HUES6 (cell line): ENCODE data around the gene CELSR2.

ENCODE experiments used
- H3K27ac ChIP-seq: 2 replicates; pipeline ENCODE4 v1.7.0; 2013; ENCODE audit warnings: low read depth, mild to moderate bottlenecking, low read length, inconsistent platforms
- H3K27me3 ChIP-seq: 2 replicates; pipeline ENCODE4 v1.6.1; 2013; ENCODE audit warnings: low read length; ENCODE audit not compliant: control insufficient read depth, insufficient read depth
- H3K36me3 ChIP-seq: 2 replicates; pipeline ENCODE4 v1.6.1; 2013; ENCODE audit warnings: low read length; ENCODE audit not compliant: control insufficient read depth, insufficient read depth
- H3K4me1 ChIP-seq: 2 replicates; pipeline ENCODE4 v1.6.1; 2013; ENCODE audit warnings: low read length; ENCODE audit not compliant: control insufficient read depth, insufficient read depth
- H3K4me3 ChIP-seq: 2 replicates; pipeline ENCODE4 v1.5.1; 2013; ENCODE audit warnings: low read depth, low read length
- H3K9ac ChIP-seq: one replicate; pipeline ENCODE4 v1.6.1; 2013; ENCODE audit warnings: mild to moderate bottlenecking, low read length
- H3K9me3 ChIP-seq: 2 replicates; pipeline ENCODE4 v1.6.1; 2013; ENCODE audit warnings: low read depth, low read length; ENCODE audit not compliant: control insufficient read depth, insufficient read depth

The CELSR2 gene

DNA sequence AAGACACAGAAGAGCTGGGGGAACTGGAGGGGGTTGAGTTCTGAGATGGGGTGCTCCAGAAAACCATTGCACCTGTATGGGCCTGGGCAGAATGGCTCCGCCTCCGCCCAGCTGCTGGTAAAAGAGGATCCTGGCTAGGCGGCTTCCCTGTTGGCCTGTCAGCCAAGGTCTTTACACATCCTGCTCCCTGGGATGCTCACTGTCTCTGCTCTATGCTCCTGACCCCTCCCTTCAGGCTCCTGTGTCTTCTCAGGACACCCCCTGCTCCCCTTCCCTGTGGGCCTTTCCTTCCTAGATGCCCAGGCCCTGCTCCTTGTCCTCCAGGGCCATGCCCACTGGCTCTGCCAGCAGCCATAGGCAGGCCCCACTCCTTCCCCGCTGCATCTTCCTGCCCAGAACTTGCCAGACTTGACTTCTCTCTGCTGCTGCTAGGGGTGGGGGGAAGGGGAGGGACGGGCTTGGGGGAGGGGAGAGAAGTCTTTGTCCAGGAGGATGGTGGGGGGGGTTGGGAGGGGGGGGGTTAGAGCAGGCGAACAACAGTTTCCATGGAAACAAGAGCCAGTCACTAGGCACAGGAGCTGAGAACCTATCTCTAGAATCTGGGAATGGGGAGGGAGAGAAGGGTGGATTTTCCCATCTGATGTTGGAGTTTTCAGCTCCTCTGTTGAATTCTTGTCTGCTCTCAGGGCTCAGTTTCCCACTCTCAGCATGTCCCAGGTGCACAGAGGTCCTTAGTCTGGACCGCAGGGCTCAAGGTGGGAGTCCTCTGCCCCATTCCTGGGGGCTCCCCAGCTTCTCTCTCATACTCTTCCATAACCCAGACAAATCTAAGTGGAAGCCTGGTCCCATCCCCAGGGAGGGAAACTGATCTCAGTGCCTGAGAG lies 10.6 kb downstream of the CELSR2 start:
- Histone ChIP-seq H3K27ac (peak overlapping the region; percentile 28; the same call in 1 of the 2 replicates), H3K4me1 (peaks cover 31% of the 10 kb centered on the region)

GRCh38 chr1:109261006-109261405 lies 11.7 kb downstream of the CELSR2 start:
- Histone ChIP-seq H3K4me1 (peaks cover 23% of the 10 kb centered on the region), H3K9ac (no peak overlapping the region), H3K27me3 (no peaks in the 10 kb centered on the region), H3K27ac (no peak overlapping the region), H3K4me3 (no peak overlapping the region), H3K36me3 (peaks cover 25% of the 10 kb centered on the region), H3K9me3 (no peaks in the 10 kb centered on the region)

More for the DNA sequence above, 10.6 kb downstream of the CELSR2 start:
- Histone ChIP-seq H3K27me3 (no peaks in the 10 kb centered on the region), H3K9me3 (no peaks in the 10 kb centered on the region), H3K4me3 (no peak overlapping the region), H3K36me3 (peaks cover 16% of the 10 kb centered on the region), H3K9ac (no peak overlapping the region)

DNA sequence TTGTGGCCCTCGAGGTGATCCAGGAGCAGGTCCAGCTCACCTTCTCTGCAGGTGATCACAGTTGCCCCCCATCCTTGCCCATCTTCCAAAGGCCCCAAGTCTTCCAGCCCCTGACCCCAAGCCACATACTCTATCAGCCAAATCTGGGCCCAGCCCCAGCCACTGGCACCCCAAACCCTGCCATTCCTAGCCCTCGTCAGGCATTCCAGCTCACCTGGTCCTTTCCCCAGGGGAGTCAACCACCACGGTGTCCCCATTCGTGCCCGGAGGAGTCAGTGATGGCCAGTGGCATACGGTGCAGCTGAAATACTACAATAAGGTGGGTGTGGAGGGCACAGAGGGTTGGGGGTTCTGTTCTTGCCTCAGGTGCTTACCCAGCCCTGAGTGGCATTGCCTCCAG lies 12.2 kb downstream of the CELSR2 start:
- Histone ChIP-seq H3K9ac (no peak overlapping the region), H3K27ac (no peak overlapping the region), H3K4me3 (no peak overlapping the region), H3K9me3 (no peaks in the 10 kb centered on the region), H3K4me1 (peaks cover 23% of the 10 kb centered on the region), H3K36me3 (peaks cover 25% of the 10 kb centered on the region), H3K27me3 (no peaks in the 10 kb centered on the region)

GRCh38 chr1:109262231-109263055 lies 13.1 kb downstream of the CELSR2 start:
- Histone ChIP-seq H3K27me3 (no peaks in the 10 kb centered on the region), H3K27ac (no peak overlapping the region), H3K36me3 (peaks cover 26% of the 10 kb centered on the region), H3K4me1 (peaks cover 23% of the 10 kb centered on the region), H3K4me3 (no peak overlapping the region), H3K9me3 (no peaks in the 10 kb centered on the region), H3K9ac (no peak overlapping the region)

- Histone ChIP-seq H3K27ac (no peak overlapping the region), H3K4me1 (peaks cover 23% of the 10 kb centered on the region), H3K27me3 (no peaks in the 10 kb centered on the region), H3K9me3 (no peaks in the 10 kb centered on the region), H3K36me3 (peaks cover 33% of the 10 kb centered on the region), H3K9ac (no peak overlapping the region), H3K4me3 (no peak overlapping the region)
Measured at GRCh38 chr1:109263234-109263596, 13.9 kb downstream of the CELSR2 start.

GRCh38 chr1:109263597-109264378 lies 14.4 kb downstream of the CELSR2 start:
- H3K4me3 ChIP-seq: no peak overlapping the region
- H3K27ac ChIP-seq: no peak overlapping the region
- peaks cover 39% of the 10 kb centered on the region for H3K36me3 ChIP-seq
- peaks cover 23% of the 10 kb centered on the region for H3K4me1 ChIP-seq
- H3K9ac ChIP-seq: no peak overlapping the region
- no peaks in the 10 kb centered on the region for H3K27me3 ChIP-seq
- no peaks in the 10 kb centered on the region for H3K9me3 ChIP-seq

DNA sequence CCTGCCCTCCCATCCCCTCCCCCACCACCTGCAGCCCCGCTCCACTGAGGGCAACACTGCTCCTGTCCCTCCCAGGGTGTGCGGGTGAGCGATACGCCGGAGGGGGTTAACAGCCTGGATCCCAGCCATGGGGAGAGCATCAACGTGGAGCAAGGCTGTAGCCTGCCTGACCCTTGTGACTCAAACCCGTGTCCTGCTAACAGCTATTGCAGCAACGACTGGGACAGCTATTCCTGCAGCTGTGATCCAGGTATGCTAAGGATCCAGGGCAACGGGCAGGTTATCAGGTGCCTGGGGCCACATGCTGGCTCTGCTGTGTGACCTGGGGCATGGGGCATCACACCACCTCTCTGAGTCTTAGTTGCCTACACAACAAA lies 15.0 kb downstream of the CELSR2 start:
- Histone ChIP-seq H3K27ac (no peak overlapping the region), H3K4me3 (no peak overlapping the region), H3K9me3 (no peaks in the 10 kb centered on the region), H3K27me3 (no peaks in the 10 kb centered on the region), H3K36me3 (peaks cover 38% of the 10 kb centered on the region), H3K9ac (no peak overlapping the region), H3K4me1 (peaks cover 18% of the 10 kb centered on the region)

- peaks cover 44% of the 10 kb centered on the region for H3K36me3 ChIP-seq
Measured at GRCh38 chr1:109265016-109265415, 15.7 kb downstream of the CELSR2 start.

GRCh38 chr1:109265741-109266330 lies 16.5 kb downstream of the CELSR2 start:
- no peaks in the 10 kb centered on the region for H3K27me3 ChIP-seq
- H3K4me1 ChIP-seq: 0 out of 2 replicates have a peak, but pooled peaks cover 6% of the 10 kb centered on the region
- peaks cover 50% of the 10 kb centered on the region for H3K36me3 ChIP-seq
- no peak overlapping the region for H3K4me3 ChIP-seq
- H3K9ac ChIP-seq: no peak overlapping the region
- no peaks in the 10 kb centered on the region for H3K9me3 ChIP-seq
- no peak overlapping the region for H3K27ac ChIP-seq

More at GRCh38 chr1:109265016-109265415, 15.7 kb downstream of the CELSR2 start:
- Histone ChIP-seq H3K27me3 (no peaks in the 10 kb centered on the region), H3K4me1 (peaks cover 13% of the 10 kb centered on the region), H3K27ac (no peak overlapping the region), H3K4me3 (no peak overlapping the region), H3K9ac (no peak overlapping the region), H3K9me3 (no peaks in the 10 kb centered on the region)

DNA sequence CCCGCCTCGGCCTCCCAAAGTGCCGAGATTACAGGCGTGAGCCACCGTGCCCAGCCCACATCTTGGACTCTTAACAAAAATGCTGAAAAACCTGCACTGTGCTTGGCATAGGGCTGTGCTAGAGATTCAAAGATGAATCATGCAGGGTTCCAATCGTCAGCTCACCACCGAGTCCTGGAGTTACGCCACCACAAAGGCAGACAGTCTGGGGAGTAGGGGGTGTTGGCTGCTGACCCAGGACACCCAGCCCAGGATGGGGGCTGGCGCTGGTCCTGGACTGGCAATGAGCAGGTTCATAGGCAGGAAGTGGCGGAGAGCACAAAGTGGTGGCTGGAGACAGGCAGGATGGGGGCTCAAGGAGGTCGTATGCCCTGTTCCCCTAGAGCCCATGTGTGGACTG lies 17.6 kb downstream of the CELSR2 start:
- Histone ChIP-seq H3K4me1 (0 out of 2 replicates have a peak, but pooled peaks cover 6% of the 10 kb centered on the region), H3K27me3 (no peaks in the 10 kb centered on the region), H3K27ac (no peak overlapping the region), H3K4me3 (no peak overlapping the region), H3K36me3 (peaks cover 50% of the 10 kb centered on the region), H3K9ac (no peak overlapping the region), H3K9me3 (no peaks in the 10 kb centered on the region)
